ENCODE measurements around the gene PFKFB4. TPM values are rescaled to one million over a fixed set of nuclear protein-coding genes. Genes with fewer than 3 reads are reported as not detected.
A peak's percentile ranks its signal among the peaks of the same experiment; 100 is the strongest.

PFKFB4 gene
- polyA plus RNA-seq (2013, experiment 1 of 4), result 18.6 TPM
- polyA plus RNA-seq (2013, experiment 2 of 4), result 18.0 TPM
- polyA plus RNA-seq (2013, experiment 3 of 4), result 13.6 TPM
- polyA plus RNA-seq (2013, experiment 4 of 4), result 15.0 TPM

DNA sequence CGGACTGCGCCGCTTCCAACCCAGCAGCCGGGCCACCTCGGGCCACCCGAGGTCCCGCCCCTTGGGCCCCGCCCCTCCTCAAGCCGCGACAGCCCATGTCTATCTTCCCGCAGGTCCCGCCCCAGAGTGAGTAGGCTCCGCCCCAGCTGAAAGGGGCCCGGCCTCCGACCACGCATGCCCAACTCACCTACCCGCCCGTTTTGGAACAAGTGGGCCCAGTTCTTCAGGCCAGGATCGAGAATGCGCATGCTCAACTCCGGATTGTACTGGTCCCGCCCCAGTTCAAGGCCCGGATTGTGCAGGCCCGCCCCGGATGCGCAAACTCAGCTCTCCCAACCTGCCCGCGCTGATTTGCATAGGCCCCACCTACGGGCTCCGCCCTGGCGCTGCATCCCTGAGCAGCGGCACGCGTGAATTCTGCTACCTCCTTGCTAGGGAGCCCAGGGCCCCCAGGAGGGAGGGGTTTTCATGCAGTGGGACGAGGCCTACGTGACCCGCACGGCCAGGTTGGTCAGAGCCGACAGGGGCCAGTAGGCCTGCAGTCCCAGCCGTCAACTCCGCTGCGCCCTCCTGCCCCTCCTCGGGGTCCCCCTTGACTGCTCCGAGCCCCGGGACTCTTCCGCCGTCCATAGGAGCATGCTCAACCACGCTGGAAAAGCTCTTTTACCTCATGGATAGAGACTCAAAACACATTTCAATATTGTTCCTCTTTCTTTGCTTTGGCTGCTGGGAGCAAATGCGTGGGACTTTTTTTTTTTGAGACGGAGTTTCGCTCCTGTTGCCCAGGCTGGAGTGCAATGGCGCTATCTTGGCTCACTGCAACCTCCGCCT lies at the start of gene PFKFB4:
PFKFB4 (minus strand) TSS at position 8 of the 831 bp plus-strand sequence. CDS start 26 bp downstream, outside the sequence.
- H3K4me3 ChIP-seq (ENCODE audit: insufficient read depth, low read depth, low read length), result peak within 1 kb of the TSS; percentile 57
- no peaks in the 10 kb centered on the region for H3K9me3 ChIP-seq (ENCODE audit: control insufficient read depth, low read length)
- no peaks in the 10 kb centered on the region for H3K36me3 ChIP-seq (ENCODE audit: control insufficient read depth, insufficient read depth, low read length)
- peak within 1 kb of the TSS; percentile 76 for H3K27ac ChIP-seq (ENCODE audit: insufficient read depth, low read depth, low read length, poor library complexity, severe bottlenecking)
- 3 to 4% methylated on average over 53 of the region's 53 CpGs for WGBS, 2 experiments
- peaks cover 24% of the 10 kb centered on the region for H3K4me1 ChIP-seq (ENCODE audit: control insufficient read depth, insufficient read depth, low read length)
- no peaks in the 10 kb centered on the region for H3K27me3 ChIP-seq (ENCODE audit: control insufficient read depth, insufficient read depth, low read length, poor library complexity, severe bottlenecking)

DNA sequence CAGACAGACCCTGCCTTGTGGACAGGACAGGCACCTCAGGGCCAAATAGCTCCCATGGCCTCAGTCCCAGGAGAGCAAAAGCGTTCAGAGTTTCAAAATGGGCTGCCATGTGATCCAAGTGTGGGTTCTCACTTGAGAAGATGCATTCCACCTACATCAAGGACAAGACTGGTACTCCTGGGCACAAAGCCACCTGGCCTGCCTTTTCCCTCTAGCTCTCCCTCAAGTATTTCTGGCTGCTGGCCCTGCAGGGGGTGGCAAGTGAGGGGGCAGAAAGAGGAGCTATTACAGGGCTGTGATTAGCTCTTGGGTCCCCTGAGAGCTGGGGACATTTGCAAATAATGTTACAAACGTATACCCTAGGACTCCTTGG lies 45.0 kb upstream of the PFKFB4 start:
- Histone ChIP-seq H3K27me3 (ENCODE audit: control insufficient read depth, insufficient read depth, low read length, poor library complexity, severe bottlenecking) (no peaks in the 10 kb centered on the region), H3K4me3 (ENCODE audit: insufficient read depth, low read depth, low read length) (no peak overlapping the region), H3K36me3 (ENCODE audit: control insufficient read depth, insufficient read depth, low read length) (peaks cover 74% of the 10 kb centered on the region), H3K9me3 (ENCODE audit: control insufficient read depth, low read length) (no peaks in the 10 kb centered on the region), H3K27ac (ENCODE audit: insufficient read depth, low read depth, low read length, poor library complexity, severe bottlenecking) (no peak overlapping the region), H3K4me1 (ENCODE audit: control insufficient read depth, insufficient read depth, low read length) (no peaks in the 10 kb centered on the region)
- WGBS, 2 experiments, result 92 to 93% methylated on average over 2 of the region's 2 CpGs

- no peaks in the 10 kb centered on the region for H3K9me3 ChIP-seq (ENCODE audit: control insufficient read depth, low read length)
- no peaks in the 10 kb centered on the region for H3K27me3 ChIP-seq (ENCODE audit: control insufficient read depth, insufficient read depth, low read length, poor library complexity, severe bottlenecking)
- peaks cover 3% of the 10 kb centered on the region for H3K4me1 ChIP-seq (ENCODE audit: control insufficient read depth, insufficient read depth, low read length)
- no peak overlapping the region for H3K27ac ChIP-seq (ENCODE audit: insufficient read depth, low read depth, low read length, poor library complexity, severe bottlenecking)
- no peak overlapping the region for H3K4me3 ChIP-seq (ENCODE audit: insufficient read depth, low read depth, low read length)
- 96% methylated on average over 19 of the region's 19 CpGs for WGBS, 2 experiments
- H3K36me3 ChIP-seq (ENCODE audit: control insufficient read depth, insufficient read depth, low read length), result peaks cover 70% of the 10 kb centered on the region
Observed at GRCh38 chr3:48600711-48601621, 44.4 kb upstream of the PFKFB4 start.

GRCh38 chr3:48599509-48600285 lies 43.1 kb upstream of the PFKFB4 start:
- 92 to 96% methylated on average over 12 of the region's 12 CpGs for WGBS, 2 experiments
- Histone ChIP-seq H3K27me3 (ENCODE audit: control insufficient read depth, insufficient read depth, low read length, poor library complexity, severe bottlenecking) (peaks cover 9% of the 10 kb centered on the region), H3K36me3 (ENCODE audit: control insufficient read depth, insufficient read depth, low read length) (peaks cover 59% of the 10 kb centered on the region), H3K9me3 (ENCODE audit: control insufficient read depth, low read length) (no peaks in the 10 kb centered on the region), H3K4me3 (ENCODE audit: insufficient read depth, low read depth, low read length) (no peak overlapping the region), H3K4me1 (ENCODE audit: control insufficient read depth, insufficient read depth, low read length) (peaks cover 13% of the 10 kb centered on the region), H3K27ac (ENCODE audit: insufficient read depth, low read depth, low read length, poor library complexity, severe bottlenecking) (no peak overlapping the region)

- WGBS, 2 experiments, result 96% methylated on average over 11 of the region's 11 CpGs
- Histone ChIP-seq H3K9me3 (ENCODE audit: control insufficient read depth, low read length) (no peaks in the 10 kb centered on the region), H3K27me3 (ENCODE audit: control insufficient read depth, insufficient read depth, low read length, poor library complexity, severe bottlenecking) (peaks cover 15% of the 10 kb centered on the region), H3K27ac (ENCODE audit: insufficient read depth, low read depth, low read length, poor library complexity, severe bottlenecking) (no peak overlapping the region), H3K36me3 (ENCODE audit: control insufficient read depth, insufficient read depth, low read length) (peaks cover 53% of the 10 kb centered on the region), H3K4me1 (ENCODE audit: control insufficient read depth, insufficient read depth, low read length) (peaks cover 20% of the 10 kb centered on the region), H3K4me3 (ENCODE audit: insufficient read depth, low read depth, low read length) (no peak overlapping the region)
Observed at GRCh38 chr3:48599077-48599501, 42.5 kb upstream of the PFKFB4 start.

- peaks cover 47% of the 10 kb centered on the region for H3K36me3 ChIP-seq (ENCODE audit: control insufficient read depth, insufficient read depth, low read length)
- no peaks in the 10 kb centered on the region for H3K9me3 ChIP-seq (ENCODE audit: control insufficient read depth, low read length)
- peaks cover 18% of the 10 kb centered on the region for H3K27me3 ChIP-seq (ENCODE audit: control insufficient read depth, insufficient read depth, low read length, poor library complexity, severe bottlenecking)
- WGBS, 2 experiments, result 92 to 93% methylated on average over 5 of the region's 5 CpGs
- H3K27ac ChIP-seq (ENCODE audit: insufficient read depth, low read depth, low read length, poor library complexity, severe bottlenecking), result peak overlapping the region; percentile 67
- no peak overlapping the region for H3K4me3 ChIP-seq (ENCODE audit: insufficient read depth, low read depth, low read length)
- peaks cover 20% of the 10 kb centered on the region for H3K4me1 ChIP-seq (ENCODE audit: control insufficient read depth, insufficient read depth, low read length)
Observed at GRCh38 chr3:48598323-48599076, 41.9 kb upstream of the PFKFB4 start.

- peaks cover 36% of the 10 kb centered on the region for H3K36me3 ChIP-seq (ENCODE audit: control insufficient read depth, insufficient read depth, low read length)
- no peak overlapping the region for H3K4me3 ChIP-seq (ENCODE audit: insufficient read depth, low read depth, low read length)
- H3K27me3 ChIP-seq (ENCODE audit: control insufficient read depth, insufficient read depth, low read length, poor library complexity, severe bottlenecking), result peaks cover 18% of the 10 kb centered on the region
- H3K27ac ChIP-seq (ENCODE audit: insufficient read depth, low read depth, low read length, poor library complexity, severe bottlenecking), result no peak overlapping the region
- 95 to 97% methylated on average over 6 of the region's 6 CpGs for WGBS, 2 experiments
- peaks cover 20% of the 10 kb centered on the region for H3K4me1 ChIP-seq (ENCODE audit: control insufficient read depth, insufficient read depth, low read length)
- H3K9me3 ChIP-seq (ENCODE audit: control insufficient read depth, low read length), result no peaks in the 10 kb centered on the region
Observed at GRCh38 chr3:48597408-48597800, 40.8 kb upstream of the PFKFB4 start.

- H3K27me3 ChIP-seq (ENCODE audit: control insufficient read depth, insufficient read depth, low read length, poor library complexity, severe bottlenecking), result peaks cover 18% of the 10 kb centered on the region
- peaks cover 33% of the 10 kb centered on the region for H3K36me3 ChIP-seq (ENCODE audit: control insufficient read depth, insufficient read depth, low read length)
- no peak overlapping the region for H3K4me3 ChIP-seq (ENCODE audit: insufficient read depth, low read depth, low read length)
- no peak overlapping the region for H3K27ac ChIP-seq (ENCODE audit: insufficient read depth, low read depth, low read length, poor library complexity, severe bottlenecking)
- no peaks in the 10 kb centered on the region for H3K9me3 ChIP-seq (ENCODE audit: control insufficient read depth, low read length)
- H3K4me1 ChIP-seq (ENCODE audit: control insufficient read depth, insufficient read depth, low read length), result peaks cover 20% of the 10 kb centered on the region
- 88 to 94% methylated on average over 8 of the region's 8 CpGs for WGBS, 2 experiments
Observed at GRCh38 chr3:48596676-48597407, 40.2 kb upstream of the PFKFB4 start.

DNA sequence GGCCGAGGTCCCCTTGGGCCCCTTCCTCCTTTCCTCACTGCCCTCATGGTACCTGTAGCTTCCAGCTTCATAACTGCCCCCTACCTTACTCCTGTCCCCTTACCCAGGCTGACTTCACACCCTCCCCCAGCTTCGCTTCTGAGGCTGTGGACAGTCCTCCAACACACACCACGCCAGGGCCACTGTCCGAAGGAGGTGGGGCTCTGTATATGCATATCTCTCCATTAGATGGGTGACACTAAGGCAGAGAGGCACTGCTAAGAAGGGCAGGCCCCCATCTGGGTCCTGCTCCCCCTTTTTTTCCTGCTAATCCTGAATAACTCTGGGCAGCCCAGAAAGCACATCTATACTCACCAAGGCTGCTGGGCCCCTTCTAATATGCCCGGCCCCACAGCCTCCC lies 39.6 kb upstream of the PFKFB4 start:
- Histone ChIP-seq H3K36me3 (ENCODE audit: control insufficient read depth, insufficient read depth, low read length) (peaks cover 27% of the 10 kb centered on the region), H3K4me3 (ENCODE audit: insufficient read depth, low read depth, low read length) (no peak overlapping the region), H3K27me3 (ENCODE audit: control insufficient read depth, insufficient read depth, low read length, poor library complexity, severe bottlenecking) (peaks cover 18% of the 10 kb centered on the region), H3K9me3 (ENCODE audit: control insufficient read depth, low read length) (no peaks in the 10 kb centered on the region), H3K4me1 (ENCODE audit: control insufficient read depth, insufficient read depth, low read length) (peaks cover 20% of the 10 kb centered on the region), H3K27ac (ENCODE audit: insufficient read depth, low read depth, low read length, poor library complexity, severe bottlenecking) (no peak overlapping the region)
- WGBS, 2 experiments, result 79 to 88% methylated on average over 5 of the region's 5 CpGs
